ENCODE results near the gene LRP2.

GRCh38 chr2:169158874-169159273 lies 203.5 kb downstream of the LRP2 start:
- TF ChIP-seq, protein P1, sequence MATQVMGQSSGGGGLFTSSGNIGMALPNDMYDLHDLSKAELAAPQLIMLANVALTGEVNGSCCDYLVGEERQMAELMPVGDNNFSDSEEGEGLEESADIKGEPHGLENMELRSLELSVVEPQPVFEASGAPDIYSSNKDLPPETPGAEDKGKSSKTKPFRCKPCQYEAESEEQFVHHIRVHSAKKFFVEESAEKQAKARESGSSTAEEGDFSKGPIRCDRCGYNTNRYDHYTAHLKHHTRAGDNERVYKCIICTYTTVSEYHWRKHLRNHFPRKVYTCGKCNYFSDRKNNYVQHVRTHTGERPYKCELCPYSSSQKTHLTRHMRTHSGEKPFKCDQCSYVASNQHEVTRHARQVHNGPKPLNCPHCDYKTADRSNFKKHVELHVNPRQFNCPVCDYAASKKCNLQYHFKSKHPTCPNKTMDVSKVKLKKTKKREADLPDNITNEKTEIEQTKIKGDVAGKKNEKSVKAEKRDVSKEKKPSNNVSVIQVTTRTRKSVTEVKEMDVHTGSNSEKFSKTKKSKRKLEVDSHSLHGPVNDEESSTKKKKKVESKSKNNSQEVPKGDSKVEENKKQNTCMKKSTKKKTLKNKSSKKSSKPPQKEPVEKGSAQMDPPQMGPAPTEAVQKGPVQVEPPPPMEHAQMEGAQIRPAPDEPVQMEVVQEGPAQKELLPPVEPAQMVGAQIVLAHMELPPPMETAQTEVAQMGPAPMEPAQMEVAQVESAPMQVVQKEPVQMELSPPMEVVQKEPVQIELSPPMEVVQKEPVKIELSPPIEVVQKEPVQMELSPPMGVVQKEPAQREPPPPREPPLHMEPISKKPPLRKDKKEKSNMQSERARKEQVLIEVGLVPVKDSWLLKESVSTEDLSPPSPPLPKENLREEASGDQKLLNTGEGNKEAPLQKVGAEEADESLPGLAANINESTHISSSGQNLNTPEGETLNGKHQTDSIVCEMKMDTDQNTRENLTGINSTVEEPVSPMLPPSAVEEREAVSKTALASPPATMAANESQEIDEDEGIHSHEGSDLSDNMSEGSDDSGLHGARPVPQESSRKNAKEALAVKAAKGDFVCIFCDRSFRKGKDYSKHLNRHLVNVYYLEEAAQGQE (IDR thresholded peaks at IDR 0.05; ENCODE audit: low read depth, low read length): no peak
- TF ChIP-seq POLR2A (IDR thresholded peaks at IDR 0.05; ENCODE audit: low read depth, low read length) (no peak), GATAD2B (conservative IDR thresholded peaks at IDR 0.05; ENCODE audit: low read depth) (no peak), CEBPB (IDR thresholded peaks at IDR 0.05; ENCODE audit: borderline replicate concordance in 1 of 2, low read depth in 2 of 2, low read length in 2 of 2) (no peak), FOXM1 (IDR thresholded peaks at IDR 0.05; ENCODE audit: low read depth, low read length) (no peak), ZNF274 (IDR thresholded peaks at IDR 0.05; ENCODE audit: insufficient read depth, insufficient read length) (no peak), PBX3 (IDR thresholded peaks at IDR 0.05; ENCODE audit: insufficient replicate concordance, low read depth, low read length) (no peak), RFX5 (IDR thresholded peaks at IDR 0.05; ENCODE audit: low read depth, low read length) (no peak), RAD21 (IDR thresholded peaks at IDR 0.05; ENCODE audit: insufficient read depth, low read depth, low read length) (no peak), RELB (IDR thresholded peaks at IDR 0.05; ENCODE audit: low read depth) (no peak), NR2F1 (conservative IDR thresholded peaks at IDR 0.05) (no peak), SIN3A (IDR thresholded peaks at IDR 0.05; ENCODE audit: low read depth, low read length) (no peak)
- TF ChIP-seq, protein P2, sequence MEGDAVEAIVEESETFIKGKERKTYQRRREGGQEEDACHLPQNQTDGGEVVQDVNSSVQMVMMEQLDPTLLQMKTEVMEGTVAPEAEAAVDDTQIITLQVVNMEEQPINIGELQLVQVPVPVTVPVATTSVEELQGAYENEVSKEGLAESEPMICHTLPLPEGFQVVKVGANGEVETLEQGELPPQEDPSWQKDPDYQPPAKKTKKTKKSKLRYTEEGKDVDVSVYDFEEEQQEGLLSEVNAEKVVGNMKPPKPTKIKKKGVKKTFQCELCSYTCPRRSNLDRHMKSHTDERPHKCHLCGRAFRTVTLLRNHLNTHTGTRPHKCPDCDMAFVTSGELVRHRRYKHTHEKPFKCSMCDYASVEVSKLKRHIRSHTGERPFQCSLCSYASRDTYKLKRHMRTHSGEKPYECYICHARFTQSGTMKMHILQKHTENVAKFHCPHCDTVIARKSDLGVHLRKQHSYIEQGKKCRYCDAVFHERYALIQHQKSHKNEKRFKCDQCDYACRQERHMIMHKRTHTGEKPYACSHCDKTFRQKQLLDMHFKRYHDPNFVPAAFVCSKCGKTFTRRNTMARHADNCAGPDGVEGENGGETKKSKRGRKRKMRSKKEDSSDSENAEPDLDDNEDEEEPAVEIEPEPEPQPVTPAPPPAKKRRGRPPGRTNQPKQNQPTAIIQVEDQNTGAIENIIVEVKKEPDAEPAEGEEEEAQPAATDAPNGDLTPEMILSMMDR (IDR thresholded peaks at IDR 0.05 in 2 of 3, conservative IDR thresholded peaks at IDR 0.05 in 1 of 3; ENCODE audit: control insufficient read depth in 2 of 3, extremely low read depth in 1 of 3, insufficient read depth in 1 of 3, low read depth in 3 of 3, low read length in 3 of 3): no peak

Measured in GM12878 (cell line).